ENCODE measurements around the gene GLRX5.

GRCh38 chr14:95511687-95512086, 23.2 kb upstream of the GLRX5 start:
- no peak for TF ChIP-seq CTCF (IDR thresholded peaks at IDR 0.05; ENCODE audit: low read length)
- no peak for TF ChIP-seq EZH2 (optimal IDR thresholded peaks at IDR 0.05; ENCODE audit: low read depth, low read length)
- TF ChIP-seq EZH2phosphoT487 (IDR thresholded peaks at IDR 0.05; ENCODE audit: low read length), result no peak

All from MM.1S (cell line).